ENCODE data around the gene SOHLH1. TPM values are rescaled to one million over a fixed set of nuclear protein-coding genes. Genes with fewer than 3 reads are reported as not detected.
A peak's percentile ranks its signal among the peaks of the same experiment; 100 is the strongest.

The SOHLH1 gene
- total RNA-seq, 2 experiments from 2014 or later: not detected

DNA sequence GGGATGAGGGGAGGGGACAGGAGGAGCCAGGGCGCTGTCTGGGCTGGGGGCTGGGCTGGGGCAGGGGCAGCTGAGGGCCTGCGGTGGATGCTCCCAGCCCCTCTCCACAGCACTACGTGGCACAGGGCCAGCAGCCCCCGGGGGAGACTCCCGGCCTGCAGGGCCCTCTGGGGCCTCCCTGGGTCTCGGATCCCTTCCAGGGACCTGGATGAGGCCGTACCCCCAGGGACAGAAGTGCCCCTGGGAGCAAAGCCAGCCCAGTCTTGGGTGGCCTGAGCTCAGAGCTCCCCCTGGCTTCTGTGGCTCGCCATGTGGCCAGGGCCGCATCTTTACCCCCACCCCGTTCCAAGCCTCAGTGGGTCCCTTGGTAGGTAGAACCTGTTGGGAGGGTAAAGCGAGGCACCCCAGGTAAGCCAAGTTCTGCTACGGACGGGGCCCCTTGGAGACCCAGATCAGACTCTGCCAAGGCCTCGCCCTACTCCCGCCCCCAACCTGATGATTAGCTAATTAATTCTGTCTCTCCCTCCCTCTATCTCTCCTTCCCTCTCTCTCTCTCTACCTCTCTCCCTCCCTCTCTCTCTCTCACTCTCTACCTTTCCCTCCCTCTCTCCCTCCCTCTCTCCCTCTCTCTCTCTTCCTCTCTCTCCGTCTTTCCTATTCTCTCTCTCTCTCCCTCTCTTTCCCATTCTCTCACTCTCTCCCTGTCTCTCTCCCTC lies 27.0 kb upstream of the SOHLH1 start:
- H3K27ac Mint-ChIP-seq: no peak overlapping the region
- POLR2A ChIA-PET: no interaction called here
- ATAC-seq (peak; percentile 22), DNase-seq (no peak)
- no peaks in the 10 kb centered on the region for H3K4me1 Mint-ChIP-seq (ENCODE audit: low read depth)
- H3K4me3 Mint-ChIP-seq: no peak overlapping the region
- peaks cover 4% of the 10 kb centered on the region for H3K9me3 Mint-ChIP-seq (ENCODE audit: insufficient read depth)
- no peaks in the 10 kb centered on the region for H3K36me3 Mint-ChIP-seq (ENCODE audit: low read depth)
- CTCF ChIA-PET: no interaction called here
- H3K27me3 Mint-ChIP-seq (ENCODE audit: low read depth): no peaks in the 10 kb centered on the region

DNA sequence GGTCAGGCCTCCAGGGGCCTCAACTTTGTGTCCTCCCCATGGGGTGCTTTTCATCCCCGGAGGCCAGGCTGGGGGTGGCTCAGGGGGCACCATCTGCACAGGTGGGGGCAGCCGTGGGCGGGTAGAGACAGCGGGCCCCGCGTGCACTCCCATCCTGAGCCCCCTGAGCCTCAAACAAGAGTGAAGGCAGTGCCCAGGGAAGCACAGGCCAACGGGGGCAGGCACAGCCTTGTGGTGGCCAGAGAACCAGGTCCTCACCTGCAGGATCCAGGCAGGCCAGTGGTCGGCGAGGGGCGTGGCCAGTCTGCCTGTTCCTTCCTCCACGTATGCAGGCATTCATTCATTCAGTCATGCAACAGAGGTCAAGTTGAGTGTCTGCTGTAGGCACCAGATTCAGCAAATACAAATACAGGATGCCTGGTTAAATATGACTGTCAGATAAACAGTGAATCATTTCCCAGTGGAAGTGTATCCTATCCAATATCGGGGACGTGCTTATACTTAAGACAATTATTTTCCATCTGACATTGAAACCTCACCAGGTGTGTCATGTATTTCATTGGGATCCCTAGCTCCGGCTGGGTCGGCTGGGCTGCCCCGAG lies 25.0 kb upstream of the SOHLH1 start:
- no peak overlapping the region for H3K4me3 Mint-ChIP-seq
- POLR2A ChIA-PET: no interaction called here
- ATAC-seq (no peak), DNase-seq (no peak)
- no peaks in the 10 kb centered on the region for H3K4me1 Mint-ChIP-seq (ENCODE audit: low read depth)
- no peak overlapping the region for H3K27ac Mint-ChIP-seq
- CTCF ChIA-PET: no interaction called here
- no peaks in the 10 kb centered on the region for H3K9me3 Mint-ChIP-seq (ENCODE audit: insufficient read depth)
- no peaks in the 10 kb centered on the region for H3K36me3 Mint-ChIP-seq (ENCODE audit: low read depth)
- H3K27me3 Mint-ChIP-seq (ENCODE audit: low read depth): no peaks in the 10 kb centered on the region

DNA sequence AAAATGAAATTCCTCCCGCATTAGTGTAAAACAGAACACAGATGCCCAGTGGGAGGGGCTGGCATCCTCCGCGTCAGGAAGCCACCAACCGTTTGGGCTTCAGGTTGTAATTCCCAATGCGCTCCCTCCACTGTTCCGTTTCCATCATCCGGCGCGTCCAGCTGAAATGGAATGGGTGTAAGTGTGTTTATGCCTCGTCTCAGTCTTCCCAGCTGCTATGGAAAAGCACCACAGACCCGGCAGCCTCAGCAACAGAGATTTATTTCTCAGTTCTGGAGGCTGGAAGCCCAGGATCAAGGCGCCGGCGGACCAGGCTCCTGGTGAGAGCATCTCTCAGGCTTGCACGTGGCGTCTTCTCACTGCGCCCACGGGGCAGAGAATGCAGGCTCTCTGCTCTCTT lies 23.1 kb upstream of the SOHLH1 start:
- Mint-ChIP-seq H3K27ac (no peak overlapping the region), H3K9me3 (ENCODE audit: insufficient read depth) (no peaks in the 10 kb centered on the region), H3K4me1 (ENCODE audit: low read depth) (no peaks in the 10 kb centered on the region), H3K36me3 (ENCODE audit: low read depth) (no peaks in the 10 kb centered on the region), H3K4me3 (no peak overlapping the region), H3K27me3 (ENCODE audit: low read depth) (no peaks in the 10 kb centered on the region)
- DNase-seq (no peak), ATAC-seq (no peak)
- POLR2A ChIA-PET: no interaction called here
- CTCF ChIA-PET: no interaction called here

DNA sequence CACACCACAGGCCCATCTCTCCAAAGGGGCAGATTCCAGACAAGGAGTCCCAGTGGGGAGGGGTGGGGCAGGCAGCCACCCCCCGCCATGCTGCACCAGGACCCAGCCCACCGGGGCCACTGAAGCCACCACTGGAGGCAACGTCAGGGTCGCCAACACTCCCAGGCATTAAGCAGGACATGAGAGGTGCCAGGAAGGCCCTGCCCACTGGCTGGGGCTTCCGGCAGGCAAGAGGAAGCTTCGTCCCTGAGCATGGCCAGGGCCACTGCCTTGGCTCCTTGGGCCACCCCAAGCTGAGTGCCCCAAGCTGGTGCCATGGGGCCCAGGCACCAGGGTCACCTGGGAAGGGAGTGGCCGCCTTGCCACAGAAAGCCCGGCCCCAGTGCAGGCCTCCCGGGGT lies 20.2 kb upstream of the SOHLH1 start:
- Mint-ChIP-seq H3K27ac (no peak overlapping the region), H3K27me3 (ENCODE audit: low read depth) (peaks cover 11% of the 10 kb centered on the region), H3K4me3 (no peak overlapping the region), H3K36me3 (ENCODE audit: low read depth) (no peaks in the 10 kb centered on the region), H3K9me3 (ENCODE audit: insufficient read depth) (no peaks in the 10 kb centered on the region), H3K4me1 (ENCODE audit: low read depth) (no peaks in the 10 kb centered on the region)
- ChIA-PET CTCF (no interaction called here), POLR2A (no interaction called here)
- DNase-seq (no peak), ATAC-seq (no peak)

DNA sequence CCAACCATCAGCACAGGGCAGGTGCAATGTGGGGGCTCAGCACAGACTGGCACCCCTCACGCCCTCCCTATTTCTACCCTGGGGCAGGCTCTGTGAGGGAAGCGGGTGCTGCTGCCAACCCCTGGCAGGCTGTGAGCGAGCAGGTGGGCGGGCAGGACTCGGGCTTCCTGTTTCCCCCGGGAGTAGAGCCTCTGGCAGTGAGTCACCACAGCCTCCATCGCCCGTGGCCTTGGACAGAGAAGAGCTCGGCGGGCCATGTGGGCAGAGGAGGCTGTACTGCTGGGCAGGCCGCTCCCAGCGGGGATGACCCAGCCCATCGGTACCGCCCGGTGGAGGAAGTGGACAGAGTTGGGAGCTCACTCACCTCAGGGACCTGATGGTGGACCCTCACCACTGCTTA lies 19.3 kb upstream of the SOHLH1 start:
- ATAC-seq (no peak), DNase-seq (no peak)
- ChIA-PET CTCF (no interaction called here), POLR2A (no interaction called here)
- Mint-ChIP-seq H3K27ac (no peak overlapping the region), H3K4me3 (no peak overlapping the region), H3K4me1 (ENCODE audit: low read depth) (no peaks in the 10 kb centered on the region), H3K9me3 (ENCODE audit: insufficient read depth) (no peaks in the 10 kb centered on the region), H3K27me3 (ENCODE audit: low read depth) (peaks cover 13% of the 10 kb centered on the region), H3K36me3 (ENCODE audit: low read depth) (no peaks in the 10 kb centered on the region)

DNA sequence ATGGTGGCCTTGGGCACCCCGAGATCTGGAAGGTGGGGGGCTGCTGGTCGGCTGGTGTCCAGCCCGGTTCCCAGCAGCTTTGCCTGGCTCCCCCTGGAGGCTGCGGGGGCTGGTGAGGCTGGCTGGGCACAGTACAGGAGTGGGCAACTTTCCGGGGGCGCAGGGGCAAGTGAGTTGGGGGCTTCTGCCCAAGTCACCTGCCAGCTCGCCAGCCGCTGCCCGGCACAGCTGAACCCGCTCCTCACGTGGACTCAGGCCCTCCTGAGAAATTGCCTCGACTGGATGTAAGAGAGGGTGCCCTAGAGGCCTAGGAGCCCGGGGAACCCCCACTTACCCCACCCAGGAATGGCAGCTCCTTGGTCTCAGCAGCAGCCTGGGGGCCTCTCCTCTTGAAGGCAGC lies 18.1 kb upstream of the SOHLH1 start:
- no peak for ATAC-seq
- ChIA-PET CTCF (no interaction called here), POLR2A (no interaction called here)
- no peak overlapping the region for H3K27ac Mint-ChIP-seq
- H3K4me3 Mint-ChIP-seq: no peak overlapping the region
- H3K9me3 Mint-ChIP-seq (ENCODE audit: insufficient read depth): no peaks in the 10 kb centered on the region
- DNase-seq: no peak
- H3K36me3 Mint-ChIP-seq (ENCODE audit: low read depth): no peaks in the 10 kb centered on the region
- H3K27me3 Mint-ChIP-seq (ENCODE audit: low read depth): peaks cover 17% of the 10 kb centered on the region
- no peaks in the 10 kb centered on the region for H3K4me1 Mint-ChIP-seq (ENCODE audit: low read depth)

DNA sequence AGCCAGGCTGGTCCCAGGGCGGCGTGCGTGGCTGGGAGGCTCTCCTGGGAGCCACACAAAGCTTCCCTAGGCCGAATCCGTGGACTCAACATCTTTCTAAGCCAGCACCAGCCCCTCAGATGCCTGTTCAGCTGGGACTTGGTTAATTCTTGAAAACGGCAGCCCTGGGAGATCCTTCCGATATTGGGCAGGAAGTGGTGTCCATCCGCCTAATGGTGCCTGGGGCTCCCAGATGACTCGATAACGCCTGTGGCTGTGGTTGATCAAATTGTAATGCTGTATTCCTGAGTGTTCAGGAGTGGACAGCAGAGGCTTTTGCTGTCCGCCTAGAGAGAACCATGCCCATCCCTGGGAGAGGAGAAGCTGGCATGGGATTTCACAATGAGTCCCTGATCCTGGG lies 16.8 kb upstream of the SOHLH1 start:
- Mint-ChIP-seq H3K27ac (no peak overlapping the region), H3K27me3 (ENCODE audit: low read depth) (peaks cover 17% of the 10 kb centered on the region), H3K4me1 (ENCODE audit: low read depth) (no peaks in the 10 kb centered on the region), H3K9me3 (ENCODE audit: insufficient read depth) (no peaks in the 10 kb centered on the region), H3K4me3 (no peak overlapping the region), H3K36me3 (ENCODE audit: low read depth) (no peaks in the 10 kb centered on the region)
- POLR2A ChIA-PET: no interaction called here
- ATAC-seq (no peak), DNase-seq (no peak)
- CTCF ChIA-PET: no interaction called here

DNA sequence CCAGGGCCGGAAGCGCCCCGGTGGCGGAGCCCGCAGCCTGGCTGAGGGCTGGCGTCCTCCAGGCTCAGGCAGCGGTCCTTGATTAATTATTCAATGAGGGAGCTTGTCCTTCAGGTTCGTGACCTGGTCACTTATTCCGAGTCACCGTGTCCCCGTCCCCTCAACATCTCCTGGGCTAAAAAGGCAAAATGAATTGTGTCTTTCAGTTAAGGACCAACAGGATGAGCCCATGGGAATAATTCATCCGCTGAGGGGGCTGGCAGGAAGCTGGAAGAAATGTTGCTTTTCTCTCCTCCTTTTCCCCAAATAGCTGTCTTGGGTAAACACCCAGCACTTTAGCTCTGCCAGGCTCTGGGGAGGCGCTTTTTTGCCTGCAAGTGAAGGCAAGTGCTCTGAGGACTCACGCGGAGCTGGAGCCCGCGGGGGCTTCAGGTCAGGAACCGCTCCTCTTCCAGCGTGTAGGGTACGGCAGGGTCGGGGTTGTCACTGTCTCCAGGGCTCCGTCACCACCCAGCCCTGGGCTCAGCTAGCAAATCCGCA lies 15.8 kb upstream of the SOHLH1 start:
- peaks cover 17% of the 10 kb centered on the region for H3K27me3 Mint-ChIP-seq (ENCODE audit: low read depth)
- ATAC-seq: no peak
- H3K36me3 Mint-ChIP-seq (ENCODE audit: low read depth): no peaks in the 10 kb centered on the region
- H3K4me3 Mint-ChIP-seq: no peak overlapping the region
- DNase-seq: no peak
- no peaks in the 10 kb centered on the region for H3K9me3 Mint-ChIP-seq (ENCODE audit: insufficient read depth)
- CTCF ChIA-PET: no interaction called here
- no peaks in the 10 kb centered on the region for H3K4me1 Mint-ChIP-seq (ENCODE audit: low read depth)
- POLR2A ChIA-PET: no interaction called here
- no peak overlapping the region for H3K27ac Mint-ChIP-seq

DNA sequence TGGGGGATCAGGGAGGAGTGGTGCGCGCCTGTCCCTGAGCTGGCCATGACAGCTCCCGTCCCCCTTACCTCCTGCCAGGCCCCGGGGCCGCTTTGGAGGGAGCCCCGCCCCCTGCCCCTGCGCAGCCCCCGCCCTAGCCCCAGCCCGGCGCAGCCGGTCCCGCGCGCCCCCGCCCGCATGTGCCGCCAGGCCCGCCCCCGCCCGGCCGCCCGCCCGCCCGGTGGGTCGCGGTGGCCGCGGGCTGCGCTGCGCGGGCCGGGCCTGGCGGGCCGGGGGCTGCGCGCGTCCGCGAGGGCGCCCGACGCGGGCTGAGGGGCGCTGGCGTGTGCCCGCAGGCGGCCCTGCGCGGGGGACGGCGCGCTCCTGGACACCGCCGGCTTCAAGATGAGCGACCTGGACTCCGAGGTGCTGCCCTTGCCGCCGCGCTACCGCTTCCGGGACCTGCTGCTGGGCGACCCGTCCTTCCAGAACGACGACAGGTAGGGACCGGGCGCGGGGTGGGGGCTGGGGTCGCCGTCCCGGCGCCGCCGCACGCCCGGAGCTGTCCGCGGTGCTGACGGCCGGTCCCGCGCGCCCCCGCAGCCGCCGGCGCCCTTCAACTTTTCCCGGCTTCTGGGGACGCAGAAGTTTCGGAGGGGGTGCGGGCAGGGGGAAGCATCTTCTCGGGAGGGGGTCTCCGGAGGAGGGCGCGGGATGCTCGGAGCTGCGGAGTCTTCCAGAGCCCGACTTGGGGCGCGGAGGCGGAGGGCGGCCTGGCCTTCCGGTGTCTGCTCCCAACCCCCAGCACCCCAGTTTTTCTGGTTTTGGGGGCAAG lies 15.2 kb upstream of the SOHLH1 start:
- ChIA-PET CTCF (no interaction called here), POLR2A (no interaction called here)
- DNase-seq (no peak), ATAC-seq (peak; percentile 51)
- Mint-ChIP-seq H3K36me3 (ENCODE audit: low read depth) (no peaks in the 10 kb centered on the region), H3K27me3 (ENCODE audit: low read depth) (peaks cover 17% of the 10 kb centered on the region), H3K27ac (no peak overlapping the region), H3K4me1 (ENCODE audit: low read depth) (no peaks in the 10 kb centered on the region), H3K9me3 (ENCODE audit: insufficient read depth) (no peaks in the 10 kb centered on the region), H3K4me3 (no peak overlapping the region)

DNA sequence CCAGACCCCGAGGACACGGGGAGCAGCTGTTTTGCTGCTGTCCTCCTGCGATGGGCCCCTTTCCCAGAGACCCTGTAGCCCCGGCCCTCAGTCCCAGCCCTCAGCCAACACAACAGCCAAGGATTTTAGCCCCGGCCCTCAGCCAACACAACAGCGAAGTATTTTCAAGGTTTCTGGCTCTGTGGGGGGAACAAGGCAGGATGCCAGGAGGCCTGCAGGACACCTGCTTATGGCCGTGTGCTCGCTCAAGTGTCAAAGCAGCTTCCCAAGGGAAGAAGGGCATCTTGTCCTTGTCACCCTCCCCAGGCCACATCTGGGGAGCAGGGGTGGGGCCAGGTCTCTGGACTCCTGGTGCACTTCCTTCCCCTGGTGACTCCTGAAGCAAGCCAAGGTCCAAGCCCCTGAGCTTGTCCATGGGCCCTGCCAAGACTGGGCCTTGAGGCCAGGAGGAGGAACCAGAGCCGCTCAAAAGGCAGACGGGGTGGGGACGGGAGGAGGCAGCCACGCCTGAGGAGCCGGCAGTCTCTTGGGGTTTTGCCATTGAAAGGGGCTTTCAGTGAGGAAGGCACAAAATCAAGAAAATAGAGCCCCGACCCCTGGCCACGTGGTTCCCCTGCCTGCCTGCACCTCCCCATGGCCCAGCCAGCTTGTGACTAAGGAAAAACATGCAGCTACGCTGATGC lies 13.5 kb upstream of the SOHLH1 start:
- ChIA-PET CTCF (no interaction called here), POLR2A (no interaction called here)
- no peaks in the 10 kb centered on the region for H3K9me3 Mint-ChIP-seq (ENCODE audit: insufficient read depth)
- H3K4me3 Mint-ChIP-seq: no peak overlapping the region
- H3K27ac Mint-ChIP-seq: no peak overlapping the region
- ATAC-seq (no peak), DNase-seq (no peak)
- H3K27me3 Mint-ChIP-seq (ENCODE audit: low read depth): peaks cover 17% of the 10 kb centered on the region
- H3K36me3 Mint-ChIP-seq (ENCODE audit: low read depth): no peaks in the 10 kb centered on the region
- no peaks in the 10 kb centered on the region for H3K4me1 Mint-ChIP-seq (ENCODE audit: low read depth)

DNA sequence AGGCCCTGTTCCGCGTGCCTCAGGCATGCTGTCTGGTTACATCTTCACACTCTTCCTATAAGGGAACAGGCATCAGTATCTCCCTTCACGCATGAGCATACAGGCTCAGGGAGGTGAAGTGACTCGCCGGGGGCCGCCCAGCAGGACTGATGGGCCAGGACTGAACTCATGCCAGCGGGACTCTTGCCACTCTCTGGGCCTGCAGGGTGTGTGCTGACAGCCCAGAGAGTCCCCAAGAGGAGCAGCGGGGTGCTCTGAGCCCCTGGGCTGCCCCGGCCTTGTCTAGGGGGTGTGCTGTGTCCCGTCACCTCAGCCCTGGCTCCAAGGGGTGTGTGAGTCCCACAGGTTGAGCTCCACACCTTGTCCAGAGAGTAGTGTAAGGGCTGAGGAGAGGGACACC lies 12.6 kb upstream of the SOHLH1 start:
- H3K4me3 Mint-ChIP-seq: no peak overlapping the region

DNA sequence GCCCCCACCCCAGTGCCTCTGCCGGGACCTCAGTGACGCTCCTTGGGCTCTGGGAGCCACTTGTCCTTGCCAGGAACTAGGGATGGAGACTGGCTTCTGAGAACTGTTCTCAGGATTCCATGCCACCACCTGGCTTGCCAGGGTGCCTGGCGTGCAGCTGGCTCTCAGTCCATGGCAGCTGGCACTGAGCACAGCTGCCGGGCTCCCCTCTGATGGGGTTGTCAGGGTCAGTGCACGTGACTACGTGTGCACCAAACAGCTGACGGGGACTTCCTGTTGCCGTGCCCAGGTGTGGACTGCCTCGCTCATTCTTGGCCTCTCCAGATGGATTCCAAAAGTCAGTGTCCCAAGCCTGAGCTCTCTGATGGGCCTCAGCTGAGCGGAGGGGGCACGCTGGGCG lies 12.1 kb upstream of the SOHLH1 start:
- Mint-ChIP-seq H3K9me3 (ENCODE audit: insufficient read depth) (no peaks in the 10 kb centered on the region), H3K4me3 (no peak overlapping the region), H3K36me3 (ENCODE audit: low read depth) (no peaks in the 10 kb centered on the region), H3K27me3 (ENCODE audit: low read depth) (peaks cover 17% of the 10 kb centered on the region), H3K4me1 (ENCODE audit: low read depth) (no peaks in the 10 kb centered on the region), H3K27ac (no peak overlapping the region)
- DNase-seq (no peak), ATAC-seq (no peak)
- CTCF ChIA-PET: no interaction called here
- POLR2A ChIA-PET: no interaction called here

More for the DNA sequence above, 12.6 kb upstream of the SOHLH1 start:
- Mint-ChIP-seq H3K4me1 (ENCODE audit: low read depth) (no peaks in the 10 kb centered on the region), H3K27me3 (ENCODE audit: low read depth) (peaks cover 17% of the 10 kb centered on the region), H3K9me3 (ENCODE audit: insufficient read depth) (no peaks in the 10 kb centered on the region), H3K36me3 (ENCODE audit: low read depth) (no peaks in the 10 kb centered on the region), H3K27ac (no peak overlapping the region)
- ChIA-PET CTCF (no interaction called here), POLR2A (no interaction called here)
- DNase-seq (no peak), ATAC-seq (no peak)

All from activated CD8-positive, alpha-beta T cell treated with anti-CD3 and anti-CD28 coated beads, Interleukin-2, amount 10 ng/mL, durations not matched to agents 7 days and 5 days (primary cell).